Right forelimb (tissue), 1 donor: ENCODE measurements around the gene TLCD3A.
"Not testable (repeated sequence)": the region's sequence is repeated elsewhere in the genome, so short reads cannot be mapped to it uniquely, and the experiment has no call there.

Experiments
- DNase-seq: peaks from one replicate; pipeline ENCODE4 v3.0.0-alpha.2; 2018

TLCD3A gene

GRCh38 chr17:751269-752001 is 19.0 kb downstream of the TLCD3A start:
- DNase-seq, result no peak

DNA sequence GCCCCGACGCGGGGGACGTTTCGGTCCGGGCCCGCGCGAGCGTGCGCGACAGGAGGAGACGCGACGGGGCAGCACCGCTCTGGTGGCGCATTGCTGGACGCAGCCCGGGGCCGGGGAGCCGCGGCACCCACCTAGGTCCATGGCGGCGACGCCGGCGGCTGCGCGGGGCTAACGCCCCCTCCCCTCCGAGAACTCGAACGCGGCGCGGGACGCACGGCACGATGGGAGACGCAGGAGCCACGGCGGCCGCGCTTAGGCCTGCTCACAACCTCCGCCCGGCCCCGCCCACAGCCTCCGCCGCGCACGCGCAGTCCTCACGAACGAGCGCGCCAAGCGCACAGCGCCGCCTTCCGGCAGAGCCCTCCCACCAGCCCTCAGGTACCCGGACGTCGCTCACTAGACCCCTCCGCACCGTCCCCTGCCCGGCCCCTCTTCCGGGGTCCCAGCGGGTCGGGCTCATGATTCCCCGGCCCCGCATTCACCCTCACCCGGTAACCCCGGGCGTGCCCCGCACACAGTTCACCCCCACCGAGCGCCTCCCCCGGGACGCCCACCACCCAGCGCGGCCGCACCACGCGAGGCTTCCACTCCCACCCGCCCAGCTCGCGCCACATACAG is 19.7 kb downstream of the TLCD3A start, which contains the start of gene GEMIN4:
GEMIN4 (minus strand) TSS at position 263 of the 618 bp plus-strand sequence; CDS start at position 141, 122 bp downstream.
- peak; percentile 99 for DNase-seq

DNA sequence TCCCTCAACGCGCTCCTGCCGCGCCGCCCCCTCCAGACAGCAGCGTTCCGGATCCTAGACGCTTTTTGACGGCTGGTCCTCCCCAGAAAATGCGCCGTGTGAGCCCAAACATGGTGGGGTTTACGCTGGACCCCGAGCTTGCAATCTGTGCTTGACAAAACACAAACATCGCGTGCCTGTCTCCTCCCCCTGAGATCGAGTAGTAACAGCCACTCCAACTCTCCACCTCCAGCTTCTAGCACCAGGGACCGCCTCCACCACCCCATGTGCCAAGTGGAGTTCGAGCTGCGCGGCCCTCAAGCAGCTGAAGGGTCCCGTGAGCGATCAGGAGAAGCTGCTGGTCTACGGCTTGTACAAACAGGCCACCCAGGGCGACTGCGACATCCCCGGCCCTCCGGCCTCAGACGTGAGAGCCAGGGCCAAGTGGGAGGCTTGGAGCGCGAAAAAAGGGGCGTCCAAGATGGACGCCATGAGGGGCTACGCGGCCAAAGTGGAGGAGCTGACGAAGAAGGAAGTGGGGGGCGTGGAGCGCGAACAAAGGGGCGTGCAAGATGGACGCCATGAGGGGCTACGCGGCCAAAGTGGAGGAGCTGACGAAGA is 20.3 kb downstream of the TLCD3A start:
- DNase-seq, result peak; percentile 82

DNA sequence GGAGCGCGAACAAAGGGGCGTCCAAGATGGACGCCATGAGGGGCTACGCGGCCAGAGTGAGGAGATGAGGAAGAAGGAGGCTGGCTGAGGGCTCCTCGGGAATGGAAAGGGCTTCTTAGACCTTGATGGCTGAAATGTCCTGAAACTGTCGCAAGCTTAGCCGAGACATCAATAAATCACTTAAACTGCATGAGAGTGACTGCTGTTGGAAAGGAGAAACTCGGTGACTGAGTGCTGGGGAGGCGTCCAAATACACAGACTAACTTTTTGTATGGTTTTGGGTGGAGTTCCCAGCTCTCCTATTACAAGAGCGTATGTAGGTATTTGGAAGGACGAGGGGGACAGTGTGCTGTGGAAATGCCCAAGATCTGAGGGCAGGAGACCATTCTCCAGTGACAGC is 21.0 kb downstream of the TLCD3A start:
- DNase-seq, result no peak

GRCh38 chr17:755319-755961 is 23.0 kb downstream of the TLCD3A start:
- DNase-seq, result not testable (repeated sequence)

- not testable (repeated sequence) for DNase-seq
Observed at GRCh38 chr17:756010-756567, 23.7 kb downstream of the TLCD3A start.

GRCh38 chr17:759964-760363 is 27.6 kb downstream of the TLCD3A start:
- DNase-seq, result no peak

- no peak for DNase-seq
Observed at GRCh38 chr17:760371-760770, 28.0 kb downstream of the TLCD3A start.

DNA sequence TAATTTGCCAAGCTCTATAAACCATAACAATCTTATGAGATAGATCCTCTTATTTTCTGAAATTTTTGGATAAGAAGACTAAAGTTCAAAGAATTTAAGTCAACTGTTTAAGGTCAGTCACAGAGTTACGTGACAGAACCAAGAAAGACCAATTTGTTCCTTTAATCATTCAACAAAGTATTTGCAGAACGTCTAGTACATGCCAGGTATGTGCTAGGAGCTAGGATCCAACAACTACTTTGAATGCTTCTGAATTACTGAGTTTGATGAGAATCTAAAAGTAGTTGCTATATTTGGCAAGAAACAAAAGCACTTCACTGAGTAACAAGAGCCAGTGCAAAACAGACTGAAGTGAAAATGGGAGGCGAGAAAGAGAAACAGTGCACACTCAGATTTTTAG is 34.7 kb downstream of the TLCD3A start:
- no peak for DNase-seq

DNA sequence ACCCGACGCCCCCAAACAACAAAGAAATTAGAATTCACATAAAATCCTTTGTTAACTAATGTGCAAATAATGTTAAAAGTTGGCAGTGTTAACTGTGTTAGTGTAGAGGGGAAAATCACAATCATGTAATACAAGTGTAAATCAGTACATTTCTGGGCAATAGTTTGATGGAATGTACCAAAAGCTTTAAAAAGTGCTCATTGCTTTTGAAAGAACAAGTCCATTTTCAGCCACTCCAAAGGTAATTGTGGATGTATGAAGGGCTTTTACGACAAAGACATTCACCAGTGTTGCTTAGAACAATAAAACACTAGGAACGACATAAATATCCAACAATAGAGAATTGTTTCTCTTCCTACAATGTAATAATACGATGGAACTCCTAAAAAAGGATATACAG is 40.6 kb downstream of the TLCD3A start:
- no peak for DNase-seq

DNA sequence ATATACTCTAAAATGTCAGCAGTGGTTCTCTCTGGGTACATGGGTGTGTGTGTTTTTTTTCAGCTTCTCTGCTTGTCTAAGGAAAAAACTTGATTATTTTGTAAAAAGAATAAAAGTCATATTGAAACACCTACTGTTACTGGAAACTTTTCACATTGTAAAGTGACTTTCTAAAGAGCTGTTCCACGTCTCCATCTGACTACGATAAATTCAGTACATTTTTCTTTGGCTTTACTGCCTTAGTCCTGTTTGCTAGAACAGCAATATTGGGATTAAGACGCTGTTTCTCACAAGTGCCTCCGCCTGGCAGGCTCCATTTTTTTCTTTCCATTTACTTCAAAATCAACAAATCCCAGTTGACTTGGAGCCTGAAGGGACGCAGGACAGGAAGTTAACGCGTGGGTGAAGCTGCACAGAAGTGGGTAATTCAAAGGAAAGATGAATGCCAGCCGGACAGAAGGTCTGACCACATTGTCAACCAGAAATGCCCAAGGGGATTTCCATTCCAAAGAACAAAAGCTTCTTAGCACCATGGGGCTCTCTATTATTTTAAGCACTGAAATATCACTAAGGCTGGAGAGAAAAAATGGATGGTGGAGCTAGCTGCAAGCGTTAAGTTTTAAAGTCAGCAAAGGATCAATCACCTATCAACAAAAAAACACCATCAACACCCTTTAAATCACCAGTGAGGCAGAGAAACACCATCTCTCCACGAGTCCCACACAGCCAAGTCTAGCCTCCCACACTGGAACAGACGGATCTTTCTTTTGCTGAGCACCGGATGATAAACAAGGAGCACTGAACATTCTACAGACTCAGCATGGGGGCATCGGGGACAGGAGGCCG is 41.3 kb downstream of the TLCD3A start:
- no peak for DNase-seq

DNA sequence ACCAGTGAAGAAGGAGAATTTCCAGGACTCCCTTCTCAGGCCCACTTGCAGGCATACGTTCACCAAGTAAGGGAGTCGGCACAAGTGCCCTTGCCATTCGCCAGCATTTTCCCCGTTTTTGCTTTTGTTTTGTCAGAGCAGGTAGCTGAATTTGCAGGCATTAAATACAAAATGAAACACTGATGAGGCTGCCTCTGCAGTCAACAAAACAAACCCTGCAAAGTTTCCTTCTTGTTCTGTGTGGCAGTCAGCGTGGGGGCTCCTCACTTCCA is 41.9 kb downstream of the TLCD3A start:
- DNase-seq, result no peak

GRCh38 chr17:778096-778495 is 45.7 kb downstream of the TLCD3A start:
- no peak for DNase-seq

GRCh38 chr17:781805-782731 is 49.7 kb downstream of the TLCD3A start, which contains the start of the genes GLOD4 and MRM3:
GLOD4 (minus strand) TSS chr17:782280; CDS start chr17:782255, 25 bp downstream.
MRM3 (plus strand) TSS chr17:782353; CDS start chr17:782379, 26 bp downstream.
- DNase-seq, result peak; percentile 99

- no peak for DNase-seq
Observed at GRCh38 chr17:784143-784542, 51.7 kb downstream of the TLCD3A start.

DNA sequence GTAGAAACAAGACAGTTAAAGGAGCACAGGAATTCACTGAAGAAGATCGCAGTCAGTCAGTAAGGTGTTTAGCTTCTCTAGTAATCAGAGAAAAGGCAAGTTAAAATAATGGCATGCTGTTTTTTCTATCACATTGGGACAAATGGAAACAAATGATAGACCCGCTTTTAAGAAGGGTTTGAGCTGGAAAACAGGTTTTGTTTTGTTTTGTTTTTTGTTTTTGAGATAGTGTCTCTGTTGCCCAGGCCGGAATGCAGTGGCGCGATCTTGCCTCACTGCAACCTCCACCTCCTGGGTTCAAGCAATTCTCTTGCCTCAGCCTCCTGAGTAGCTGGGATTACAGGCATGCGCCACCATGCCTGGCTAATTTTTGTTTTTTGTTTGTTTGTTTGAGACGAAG is 53.5 kb downstream of the TLCD3A start:
- not testable (repeated sequence) for DNase-seq

DNA sequence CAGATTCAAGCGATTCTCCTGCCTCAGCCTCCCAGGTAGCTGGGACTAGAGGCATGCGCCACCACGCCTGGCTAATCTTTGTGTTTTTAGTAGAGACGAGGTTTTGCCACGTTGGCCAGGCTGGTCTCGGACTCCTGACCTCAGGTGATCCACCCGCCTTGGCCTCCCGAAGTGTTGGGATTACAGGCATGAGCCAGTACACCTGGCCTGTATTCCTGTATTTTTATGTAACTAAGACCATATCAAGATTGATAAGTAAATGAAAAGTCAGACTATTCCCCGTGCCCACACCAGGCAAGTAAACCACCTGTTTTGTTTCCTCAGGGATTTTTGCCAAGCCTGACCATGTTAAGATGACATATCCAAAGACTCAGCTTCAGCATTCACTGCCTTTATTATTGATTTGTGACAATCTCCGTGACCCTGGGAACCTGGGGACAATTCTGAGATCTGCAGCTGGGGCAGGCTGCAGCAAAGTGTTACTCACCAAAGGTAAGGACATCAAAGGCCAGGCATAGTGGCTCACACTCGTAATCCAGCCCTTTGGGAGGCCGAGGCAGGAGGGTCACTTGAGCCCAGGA is 55.3 kb downstream of the TLCD3A start:
- DNase-seq, result peak; percentile 18

GRCh38 chr17:788551-788950 is 56.2 kb downstream of the TLCD3A start:
- DNase-seq, result no peak

GRCh38 chr17:789160-789840 is 56.9 kb downstream of the TLCD3A start:
- DNase-seq, result peak; percentile 24
